CD4-positive, alpha-beta T cell treated with Interleukin-4 for 1 hour (primary cell): ENCODE measurements around the gene TLR5.
A peak's percentile ranks its signal among the peaks of the same experiment; 100 is the strongest.

ENCODE experiments used
- DNase-seq, 2 donors: peaks; one replicate each; pipeline ENCODE4 v3.0.0-alpha.2; 2020 to 2022

TLR5 gene

GRCh38 chr1:223147873-223148272, 4.8 kb upstream of the TLR5 start:
- no peak for DNase-seq

DNA sequence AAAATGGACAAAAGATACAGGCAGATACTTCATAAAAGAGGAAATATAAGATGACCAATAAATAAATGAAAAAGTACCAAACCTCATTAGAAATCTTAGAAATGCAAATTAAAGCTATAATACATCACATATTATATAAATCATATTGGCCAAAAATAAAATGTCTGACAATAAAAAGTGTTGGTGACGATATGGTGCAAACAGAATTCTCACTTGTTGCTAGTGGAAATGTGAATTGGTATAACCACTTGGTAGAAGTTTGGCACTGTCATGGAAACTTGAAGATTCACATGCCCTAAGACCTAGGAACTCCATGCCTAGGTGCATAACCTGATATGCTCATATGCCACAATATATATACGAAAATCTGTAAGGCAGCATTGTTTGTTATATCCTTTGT, 4.4 kb upstream of the TLR5 start:
- DNase-seq: no peak

GRCh38 chr1:223146745-223147144, 3.7 kb upstream of the TLR5 start:
- no peak for DNase-seq

GRCh38 chr1:223144914-223145313, 1.9 kb upstream of the TLR5 start:
- DNase-seq: no peak

GRCh38 chr1:223144431-223144830, 1.4 kb upstream of the TLR5 start:
- DNase-seq: no peak

DNA sequence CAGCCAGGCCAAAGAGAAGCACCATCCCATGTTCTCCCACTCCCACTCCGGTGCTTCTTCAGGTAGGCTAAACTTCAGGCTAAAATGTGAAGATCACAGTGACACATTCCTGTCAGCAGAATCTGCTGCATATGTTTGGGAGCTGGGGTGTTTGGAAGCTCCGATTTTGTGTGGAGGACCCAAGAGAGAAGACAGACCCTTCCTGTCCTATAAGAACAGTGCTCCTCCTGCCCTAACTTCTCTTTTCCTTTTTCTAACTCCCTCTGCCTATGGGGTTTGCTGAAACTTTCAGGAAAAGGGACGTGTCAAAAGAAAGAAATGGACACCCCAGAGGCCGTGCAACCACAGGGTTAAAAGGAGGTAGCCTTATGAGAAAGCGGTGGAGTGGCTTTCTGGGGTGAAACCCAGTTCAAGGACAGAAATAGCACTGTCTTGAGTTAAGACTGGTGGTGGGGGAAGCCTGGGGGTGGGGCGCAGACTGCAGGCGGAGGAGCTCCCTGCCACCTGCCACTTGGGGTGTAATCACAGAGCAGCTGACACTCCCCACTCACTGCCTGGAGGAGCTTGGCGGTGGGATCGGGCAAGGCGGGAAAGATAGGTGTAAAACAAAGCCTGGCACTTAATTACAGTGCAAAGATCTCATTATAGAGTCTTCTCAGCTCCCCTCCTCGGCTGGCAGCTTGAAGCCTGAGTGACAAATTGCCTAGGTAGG, 645 bp upstream of the TLR5 start:
- peak; percentile 40 to 46 for DNase-seq

GRCh38 chr1:223142269-223142668, 779 bp downstream of the TLR5 start:
- DNase-seq: no peak

- no peak for DNase-seq
Observed at GRCh38 chr1:223140611-223141405, 2.2 kb downstream of the TLR5 start.

GRCh38 chr1:223137455-223138085, 5.5 kb downstream of the TLR5 start:
- DNase-seq: no peak

DNA sequence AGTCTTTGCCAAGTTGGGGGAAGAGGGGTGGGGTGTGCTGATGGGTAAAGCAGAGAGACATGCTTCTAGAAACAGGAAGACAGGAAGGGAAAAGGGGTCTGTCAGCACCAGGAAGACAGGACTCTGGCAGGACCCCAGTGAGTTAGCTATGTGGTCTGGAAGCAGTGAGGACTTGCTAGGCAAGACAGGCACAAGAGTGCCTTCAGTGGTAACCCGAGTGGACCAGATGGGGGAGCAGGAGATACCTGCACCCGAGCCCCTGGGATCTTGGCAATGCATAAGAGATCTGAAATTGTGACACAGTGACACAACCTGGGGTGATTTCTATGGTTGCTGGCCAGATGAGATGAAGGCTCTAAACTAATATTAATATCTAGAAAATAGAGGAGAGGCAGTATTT, 7.0 kb downstream of the TLR5 start:
- no peak for DNase-seq

DNA sequence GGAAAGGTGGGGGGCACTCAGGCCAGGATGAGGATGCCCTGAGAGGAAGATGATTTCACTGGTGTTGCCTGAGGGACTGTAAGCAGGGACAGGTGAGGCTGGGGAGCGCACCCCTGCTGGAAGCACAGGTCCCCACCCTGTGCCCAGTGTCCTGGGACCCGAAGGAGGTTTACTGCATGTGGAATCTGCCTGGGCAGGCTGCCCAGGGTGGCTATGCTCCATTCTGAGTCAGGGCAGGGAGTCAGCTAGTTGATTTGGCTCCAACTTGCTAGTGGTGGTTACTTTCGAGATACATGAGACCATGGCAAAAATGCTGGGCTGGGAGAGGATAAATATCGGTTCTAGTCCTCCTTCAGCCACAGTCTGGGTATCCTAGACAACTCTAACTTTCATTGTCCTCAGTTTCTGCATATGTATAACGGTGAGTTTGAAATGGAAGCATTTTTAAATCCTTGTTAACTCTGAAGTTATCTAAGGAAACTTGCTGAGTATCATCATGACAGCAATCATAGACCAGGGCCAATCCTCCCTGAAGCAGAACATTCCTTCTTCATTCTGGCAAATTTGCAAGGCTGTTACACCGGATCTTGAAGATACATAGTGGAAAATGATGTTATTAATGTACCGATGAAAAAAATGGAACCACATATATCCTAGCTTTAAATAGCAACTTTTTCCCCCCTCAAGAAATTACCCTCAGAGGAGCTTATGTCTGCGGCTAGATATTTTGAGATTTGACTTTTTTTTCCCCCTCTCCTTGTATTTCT, 7.7 kb downstream of the TLR5 start:
- no peak for DNase-seq

GRCh38 chr1:223133824-223134435, 9.1 kb downstream of the TLR5 start:
- peak; percentile 78 to 79 for DNase-seq

GRCh38 chr1:223133306-223133823, 9.7 kb downstream of the TLR5 start:
- peak in 1 of 2 donors; percentile 12 for DNase-seq

GRCh38 chr1:223129229-223129901, 13.7 kb downstream of the TLR5 start:
- peak; percentile 58 to 60 for DNase-seq

DNA sequence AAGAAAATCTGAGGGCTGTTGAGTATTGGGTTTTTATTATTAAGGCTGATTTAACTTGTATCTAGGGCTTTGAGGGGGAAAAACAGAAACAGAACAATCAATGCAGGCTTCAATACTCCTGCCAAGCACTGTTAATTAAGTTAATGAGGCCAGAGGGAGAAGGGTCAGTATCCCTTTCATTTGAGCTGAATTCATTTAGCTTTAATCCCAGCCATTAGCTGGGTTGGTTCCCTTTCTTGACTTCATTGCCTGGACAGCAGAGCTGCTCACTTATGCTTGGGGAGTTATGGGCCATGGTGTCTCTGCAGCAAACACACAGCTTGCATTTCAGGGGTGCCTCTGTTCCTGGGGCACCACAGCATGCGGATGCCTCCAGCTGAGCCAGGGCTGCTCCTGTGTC, 16.3 kb downstream of the TLR5 start:
- DNase-seq: no peak

DNA sequence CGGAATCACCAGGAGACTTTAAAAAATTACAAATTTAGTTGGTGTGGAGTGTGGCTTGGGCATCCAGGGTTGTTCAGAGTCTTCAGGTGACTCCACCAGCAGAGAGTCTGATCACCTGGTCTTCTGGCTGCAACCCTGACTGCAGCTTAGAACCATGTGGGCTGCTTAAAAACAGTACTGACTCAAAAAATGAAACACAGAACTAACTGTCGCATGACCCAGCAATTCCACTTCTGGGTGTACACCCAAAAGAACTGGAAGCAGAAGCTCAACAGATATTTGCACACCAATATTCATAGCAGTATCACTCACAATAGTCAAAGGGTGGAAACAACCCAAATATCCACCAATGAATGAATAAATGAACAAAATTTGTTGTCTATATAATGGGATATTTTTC, 17.3 kb downstream of the TLR5 start:
- no peak for DNase-seq

DNA sequence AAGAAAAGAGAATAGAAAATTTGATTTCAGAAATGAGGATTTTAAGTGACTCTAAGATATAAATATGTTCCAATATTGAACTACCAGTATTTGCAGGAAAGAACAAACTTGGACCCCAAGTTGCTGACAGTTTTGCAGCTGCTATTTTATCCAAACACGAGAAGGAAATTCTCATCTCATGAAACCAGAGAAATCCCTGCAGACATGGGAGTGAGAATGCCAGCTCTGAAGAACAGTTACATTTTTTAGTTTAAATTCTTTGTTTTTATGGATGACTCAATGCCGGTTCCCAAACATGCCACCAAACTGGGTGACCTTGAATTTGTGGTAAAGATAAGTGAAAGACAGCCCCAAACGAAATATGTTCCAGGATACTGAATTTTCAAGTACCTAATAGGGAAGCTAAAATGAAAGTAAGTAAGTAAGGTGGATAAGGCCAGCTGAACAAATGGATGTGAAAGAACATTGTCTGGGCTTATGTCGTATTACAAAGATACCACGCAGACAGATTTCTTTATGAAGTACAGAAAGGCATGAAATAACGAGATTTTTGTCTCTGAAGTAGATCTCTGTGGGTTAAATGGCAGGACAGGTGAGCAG, 19.9 kb downstream of the TLR5 start:
- DNase-seq: no peak

- no peak for DNase-seq
Observed at GRCh38 chr1:223118418-223118817, 24.6 kb downstream of the TLR5 start.

- DNase-seq: no peak
Observed at GRCh38 chr1:223116950-223117349, 26.1 kb downstream of the TLR5 start.

- DNase-seq: no peak
Observed at GRCh38 chr1:223114871-223115270, 28.2 kb downstream of the TLR5 start.

DNA sequence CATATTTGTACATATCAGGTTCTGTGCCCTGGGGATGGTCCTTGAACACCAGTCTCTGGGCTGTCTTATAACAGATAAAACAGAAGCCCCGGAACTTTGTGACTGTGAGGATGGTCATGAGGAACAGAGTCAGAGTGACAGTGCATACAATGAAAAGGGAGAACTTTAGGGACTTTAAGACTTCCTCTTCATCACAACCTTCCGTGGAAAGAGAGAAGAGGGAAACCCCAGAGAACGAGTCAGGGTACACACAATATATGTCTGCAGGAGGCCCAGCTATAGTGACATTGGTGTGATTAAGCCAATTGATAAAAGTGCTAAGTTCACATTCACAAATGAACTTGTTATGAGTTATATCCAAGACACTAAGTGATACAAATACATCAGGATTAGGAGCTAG, 32.1 kb downstream of the TLR5 start:
- DNase-seq: no peak
